NCI-H146 treated with DMSO at 0.1 percent for 48 hours (cell line): Measurements from ENCODE around the gene SERAC1.
"Not testable (repeated sequence)": the region's sequence is repeated elsewhere in the genome, so short reads cannot be mapped to it uniquely, and the experiment has no call there.

Experiments used
- DNase-seq: peaks from one replicate; lab custom pipeline; 2025; ENCODE audit not compliant: unreplicated experiment; lab: John Stamatoyannopoulos, UW

The SERAC1 gene

DNA sequence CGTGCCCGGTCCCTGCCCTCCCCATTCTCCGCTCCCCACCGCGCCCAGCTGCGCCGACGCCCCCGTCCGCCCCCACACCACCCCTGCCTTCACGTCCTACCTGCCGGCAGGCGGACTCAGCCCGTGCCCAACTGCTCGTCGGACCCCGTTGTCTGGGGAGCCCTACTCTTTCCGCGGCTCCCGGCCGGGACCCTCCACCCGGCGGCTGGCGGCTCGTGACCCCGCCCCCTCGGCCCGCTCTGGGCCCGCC is at the start of gene SERAC1:
Gene SERAC1, minus strand, starts transcription at position 223 of the 250 bp plus-strand sequence. CDS start 9,899 bp downstream, outside the sequence.
- DNase-seq: no peak

DNA sequence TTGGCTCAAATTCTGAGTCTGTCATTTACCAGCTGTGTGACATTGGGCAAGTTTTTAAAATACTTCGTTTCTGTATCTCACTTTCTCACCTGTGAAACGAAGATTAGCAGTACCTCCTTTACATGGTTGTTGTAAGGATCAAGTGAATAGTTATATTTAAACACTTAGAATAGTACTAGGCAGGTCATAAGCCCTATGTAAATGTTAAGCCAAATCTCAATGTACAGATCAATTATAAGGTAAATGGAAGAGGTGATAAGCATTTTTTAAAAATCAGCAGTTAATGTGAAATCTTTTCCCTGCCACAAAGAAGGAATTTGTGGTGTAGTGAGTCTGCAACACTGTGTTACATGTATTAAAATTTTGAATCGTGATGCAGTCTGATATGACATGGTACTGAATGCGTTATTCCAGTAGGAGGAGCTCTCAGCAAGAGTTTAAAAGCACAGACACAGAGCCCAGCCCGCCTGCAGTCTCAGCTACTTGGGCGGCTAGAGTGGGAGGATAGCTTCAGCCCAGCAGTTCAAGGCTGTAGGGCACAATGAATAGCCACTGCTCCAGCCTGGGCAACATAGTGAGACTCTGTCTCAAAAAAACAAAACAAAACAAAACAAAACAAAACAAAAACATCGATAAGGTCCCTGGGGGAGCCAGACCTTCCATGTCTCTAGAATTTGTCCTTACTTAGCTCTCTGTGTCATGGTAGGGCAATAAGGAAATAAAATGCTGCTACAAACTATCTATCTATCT is 46.0 kb upstream of the SERAC1 start:
- DNase-seq: peak; percentile 82

DNA sequence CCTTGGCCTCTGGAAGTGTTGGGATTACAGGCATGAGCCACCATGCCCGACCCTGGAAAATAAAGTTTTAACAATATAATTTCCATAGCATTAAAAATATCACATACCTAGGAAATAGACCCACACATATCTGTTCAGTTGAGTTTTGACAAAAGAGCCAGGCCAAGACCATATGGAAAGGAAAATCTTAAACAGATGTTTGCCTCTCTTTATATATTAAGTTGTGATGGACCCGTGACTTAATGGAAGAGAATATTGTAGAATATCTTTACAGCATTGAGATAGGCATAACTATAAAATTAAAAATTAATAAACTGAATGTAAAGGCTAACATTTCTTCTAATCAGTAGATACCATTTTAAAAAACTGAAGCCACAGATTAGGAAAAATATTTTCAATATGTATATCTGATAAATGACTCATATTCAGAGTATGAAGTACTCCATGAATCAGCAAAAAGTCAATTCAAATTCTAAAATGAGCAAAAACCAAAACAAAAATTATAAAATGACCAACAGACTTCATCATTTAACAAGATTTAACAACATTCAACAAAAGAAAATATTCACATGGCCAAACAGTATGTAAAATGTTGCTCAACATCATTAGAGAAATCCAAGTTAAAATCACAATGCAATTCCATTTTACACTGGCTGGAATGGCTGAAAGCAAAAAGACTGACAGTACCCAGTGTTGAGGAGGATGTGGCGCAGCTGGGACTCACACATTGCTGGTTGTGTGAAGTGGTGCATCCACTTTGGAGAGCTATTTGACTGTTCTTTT is 43.4 kb upstream of the SERAC1 start:
- DNase-seq: no peak

DNA sequence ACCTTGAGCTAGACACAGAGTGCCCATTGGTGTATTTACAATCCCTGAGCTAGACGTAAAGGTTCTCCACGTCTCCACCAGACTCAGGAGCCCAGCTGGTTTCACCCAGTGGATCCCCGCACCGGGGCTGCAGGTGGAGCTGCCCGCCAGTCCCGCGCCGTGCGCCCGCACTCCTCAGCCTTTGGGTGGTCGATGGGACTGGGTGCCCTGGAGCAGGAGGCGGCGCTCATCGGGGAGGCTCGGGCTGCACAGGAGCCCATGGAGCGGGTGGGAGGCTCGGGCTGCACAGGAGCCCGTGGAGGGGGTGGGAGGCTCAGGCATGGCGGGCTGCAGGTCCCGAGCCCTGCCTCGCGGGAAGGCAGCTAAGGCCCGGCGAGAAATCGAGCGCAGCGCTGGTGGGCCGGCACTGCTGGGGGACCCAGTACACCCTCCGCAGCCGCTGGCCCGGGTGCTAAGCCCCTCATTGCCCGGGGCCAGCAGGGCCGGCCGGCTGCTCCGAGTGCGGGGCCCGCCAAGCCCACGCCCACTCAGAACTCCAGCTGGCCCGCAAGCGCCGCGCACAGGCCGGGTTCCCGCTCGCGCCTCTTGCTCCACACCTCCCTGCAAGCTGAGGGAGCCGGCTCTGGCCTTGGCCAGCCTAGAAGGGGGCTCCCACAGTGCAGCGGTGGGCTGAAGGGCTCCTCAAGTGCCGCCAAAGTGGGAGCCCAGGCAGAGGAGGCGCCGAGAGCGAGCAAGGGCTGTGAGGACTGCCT is 41.7 kb upstream of the SERAC1 start:
- not testable (repeated sequence) for DNase-seq

- DNase-seq: not testable (repeated sequence)
Measured at GRCh38 chr6:158208226-158209030, 40.4 kb upstream of the SERAC1 start.

- no peak for DNase-seq
Measured at GRCh38 chr6:158207422-158207788, 39.3 kb upstream of the SERAC1 start.

- no peak for DNase-seq
Measured at GRCh38 chr6:158206740-158207421, 38.8 kb upstream of the SERAC1 start.

- no peak for DNase-seq
Measured at GRCh38 chr6:158205169-158205944, 37.3 kb upstream of the SERAC1 start.

- no peak for DNase-seq
Measured at GRCh38 chr6:158198461-158198860, 30.4 kb upstream of the SERAC1 start.

GRCh38 chr6:158194487-158195280 is 26.6 kb upstream of the SERAC1 start:
- no peak for DNase-seq

DNA sequence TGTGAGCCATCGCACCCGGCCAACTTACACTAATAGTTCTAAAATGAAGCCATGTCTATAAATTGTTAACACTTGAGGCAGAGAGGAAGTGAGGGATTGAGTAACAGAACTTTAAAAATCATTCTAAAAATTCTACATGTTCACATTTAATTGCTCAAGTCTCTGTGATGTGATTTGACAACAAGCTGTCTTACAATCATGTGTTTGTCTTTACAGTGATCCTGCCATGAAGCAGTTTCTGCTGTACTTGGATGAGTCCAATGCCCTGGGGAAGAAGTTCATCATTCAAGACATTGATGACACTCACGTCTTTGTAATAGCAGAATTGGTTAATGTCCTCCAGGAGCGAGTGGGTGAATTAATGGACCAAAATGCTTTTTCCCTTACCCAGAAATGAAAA is 23.7 kb upstream of the SERAC1 start:
- DNase-seq: no peak

DNA sequence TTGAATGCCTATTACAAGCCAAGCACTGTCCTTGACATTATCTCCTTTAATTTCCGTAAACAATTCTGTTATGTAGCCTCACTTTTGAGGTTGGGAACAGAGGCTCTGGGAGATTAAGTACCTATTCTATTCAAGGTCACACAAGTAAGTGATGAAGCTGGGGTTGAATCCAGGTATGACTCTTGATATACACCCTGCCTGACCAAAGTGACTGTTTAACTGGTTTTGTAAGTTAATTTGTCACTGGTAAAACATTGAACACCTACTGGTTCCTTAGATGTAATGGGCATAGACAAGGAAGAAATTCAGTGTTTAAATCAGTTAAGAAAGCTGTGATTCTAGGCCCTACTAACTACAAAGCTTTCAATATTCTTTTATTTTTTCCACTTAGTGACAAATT is 23.0 kb upstream of the SERAC1 start:
- DNase-seq: no peak

GRCh38 chr6:158188591-158188990 is 20.5 kb upstream of the SERAC1 start:
- DNase-seq: no peak

DNA sequence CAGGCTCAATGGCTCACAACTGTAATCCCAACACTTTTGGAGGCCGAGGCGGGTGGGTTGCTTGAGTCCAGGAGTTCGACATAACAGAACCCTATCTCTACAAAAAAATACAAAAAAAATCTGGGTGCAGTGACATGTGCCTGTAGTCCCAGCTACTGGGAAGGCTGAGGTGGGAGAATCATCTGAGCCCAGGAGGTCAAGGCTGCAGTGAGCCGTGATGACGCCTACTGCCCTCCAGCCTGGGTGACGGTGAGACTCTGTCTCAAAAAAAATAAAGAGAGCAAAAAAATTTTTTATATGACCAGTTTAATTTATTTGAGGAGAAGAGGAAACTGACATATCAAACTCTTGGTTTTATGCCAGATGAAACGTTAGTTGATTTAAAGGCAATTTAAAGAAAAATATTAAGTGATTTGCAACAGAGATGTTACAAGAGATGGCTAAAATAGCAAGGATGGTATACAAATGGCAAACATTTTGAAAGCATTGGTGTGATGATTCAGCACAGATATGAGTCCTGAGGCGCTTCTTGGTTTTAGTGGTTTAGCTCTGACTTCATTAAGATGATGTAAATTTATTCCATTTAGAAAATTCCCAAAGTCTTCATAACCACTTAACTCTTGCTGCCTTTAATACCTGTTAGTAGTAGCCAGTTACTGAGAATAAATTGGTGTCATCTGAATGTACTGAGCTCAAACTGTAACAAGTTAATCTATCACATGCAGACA is 17.8 kb upstream of the SERAC1 start:
- no peak for DNase-seq

DNA sequence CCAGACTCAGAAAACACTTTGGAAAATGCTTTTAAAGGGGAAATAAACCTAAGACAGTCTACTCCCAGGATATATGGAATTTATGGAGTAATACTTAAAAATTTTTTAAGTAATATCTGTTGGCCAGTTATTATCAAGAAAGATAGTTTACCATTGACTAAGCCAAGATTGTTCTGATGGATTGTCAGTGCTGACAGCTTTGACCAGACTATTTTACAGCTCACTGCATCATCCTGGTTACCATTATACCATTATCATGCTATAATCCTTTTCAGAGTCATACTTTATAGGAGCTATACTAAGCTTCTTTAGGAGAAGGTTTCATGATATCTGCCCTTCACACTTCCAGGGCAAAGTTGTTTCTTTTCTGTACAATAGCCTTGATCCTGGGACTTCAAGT is 16.5 kb upstream of the SERAC1 start:
- no peak for DNase-seq

DNA sequence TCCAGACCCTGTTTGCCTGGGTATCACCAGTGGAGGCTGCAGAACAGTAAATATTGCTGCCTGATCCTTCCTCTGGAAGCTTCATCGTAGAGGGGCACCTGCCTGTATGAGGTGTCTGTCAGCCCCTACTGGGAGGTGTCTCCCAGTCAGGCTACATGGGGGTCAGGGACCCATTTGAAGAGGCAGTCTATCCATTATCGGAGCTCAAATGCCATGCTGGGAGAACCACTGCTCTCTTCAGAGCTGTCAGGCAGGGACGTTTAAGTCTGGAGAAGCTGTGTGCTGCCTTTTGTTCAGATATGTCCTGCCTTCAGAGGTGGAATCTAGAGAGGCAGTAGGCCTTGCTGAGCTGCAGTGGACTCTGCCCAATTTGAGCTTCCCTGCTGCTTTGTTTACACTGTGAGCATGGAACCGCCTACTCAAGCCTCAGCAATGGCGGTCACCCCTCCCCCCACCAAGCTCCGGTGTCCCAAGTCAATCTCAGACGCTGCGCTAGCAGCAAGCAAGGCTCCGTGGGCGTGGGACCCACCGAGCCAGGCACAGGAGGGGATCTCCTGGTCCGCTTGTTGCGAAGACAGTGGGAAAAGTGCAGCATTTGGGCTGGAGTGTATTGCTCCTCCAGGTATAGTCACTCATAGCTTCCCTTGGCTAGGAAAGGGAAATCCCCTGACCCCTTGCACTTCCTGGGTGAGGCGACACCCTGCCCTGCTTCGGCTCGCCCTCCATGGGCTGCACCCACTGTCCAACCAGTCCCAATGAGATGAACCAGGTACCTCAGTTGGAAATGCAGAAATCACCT is 15.3 kb upstream of the SERAC1 start:
- DNase-seq: not testable (repeated sequence)

GRCh38 chr6:158177712-158178111 is 9.7 kb upstream of the SERAC1 start:
- not testable (repeated sequence) for DNase-seq

DNA sequence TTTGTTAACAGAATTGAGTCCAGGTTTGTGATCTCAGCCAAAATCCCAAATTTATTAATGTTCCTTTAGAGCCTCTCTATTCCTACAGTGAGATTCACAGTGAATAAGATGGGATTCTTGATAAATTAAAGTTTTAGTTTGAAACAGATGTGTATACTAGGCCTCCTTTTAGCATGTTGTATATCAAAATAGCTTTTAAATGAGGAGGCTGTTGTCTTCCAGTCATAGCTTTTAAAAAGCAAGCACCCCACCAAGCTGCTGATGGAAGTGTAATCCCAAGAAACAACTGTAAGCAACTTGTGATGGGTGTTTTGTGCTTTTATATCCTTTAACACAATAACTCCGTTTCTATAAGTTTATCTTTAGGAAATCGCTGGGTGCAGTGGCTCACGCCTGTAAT is 7.0 kb upstream of the SERAC1 start:
- DNase-seq: no peak
